IgD-negative memory B cell (primary cell): Measurements from ENCODE around the gene NUDT14. TPM values are rescaled to one million over a fixed set of nuclear protein-coding genes. Genes with fewer than 3 reads are reported as not detected.

Source experiments
- H3K27ac Mint-ChIP-seq, 3 donors: one replicate each; pipeline ENCODE4 v1.8.0; 2020 to 2022; ENCODE audit warnings: mild to moderate bottlenecking in 3 of 3, mixed read lengths in 3 of 3, moderate library complexity in 1 of 3
- H3K27me3 Mint-ChIP-seq: one replicate; pipeline ENCODE4 v1.8.0; 2021; ENCODE audit warnings: mixed read lengths
- H3K36me3 Mint-ChIP-seq: one replicate; pipeline ENCODE4 v1.8.0; 2020; ENCODE audit warnings: mild to moderate bottlenecking, mixed read lengths
- H3K4me1 Mint-ChIP-seq, 3 donors: one replicate each; pipeline ENCODE4 v1.8.0; 2020 to 2022; ENCODE audit warnings: mixed read lengths in 3 of 3, mild to moderate bottlenecking in 1 of 3
- H3K4me3 Mint-ChIP-seq, 4 donors: one replicate each; pipeline ENCODE4 v1.8.0; 2020 to 2022; ENCODE audit warnings: mild to moderate bottlenecking in 4 of 4, mixed read lengths in 4 of 4, moderate library complexity in 3 of 4
- H3K9me3 Mint-ChIP-seq, 3 donors: one replicate each; pipeline ENCODE4 v1.8.0; 2020 to 2021; ENCODE audit warnings: mixed read lengths in 3 of 3, mild to moderate bottlenecking in 1 of 3
- polyA plus RNA-seq: library from polyadenylated mRNA; unstranded; fragments of 300-500 nt; fragmentation: Illumina TruSeq; gene quantifications from one replicate; pipeline ENCODE4 v1.2.3, GENCODE V29; 2021

NUDT14 gene
- polyA plus RNA-seq, 1 donor from 2014 or later, result 12.7 TPM

- H3K27ac Mint-ChIP-seq, result no peak overlapping the region
- H3K27me3 Mint-ChIP-seq, result peaks cover 5% of the 10 kb centered on the region
- H3K36me3 Mint-ChIP-seq, result no peaks in the 10 kb centered on the region
- peak overlapping the region in 3 of 4 donors; percentile 34 to 83 (median 51) for H3K4me3 Mint-ChIP-seq
- no peaks in the 10 kb centered on the region for H3K9me3 Mint-ChIP-seq
- peaks cover 0 to 11% (median 9%) of the 10 kb centered on the region in 3 donors for H3K4me1 Mint-ChIP-seq
Observed at GRCh38 chr14:105179191-105179590, 1.9 kb downstream of the NUDT14 start.

DNA sequence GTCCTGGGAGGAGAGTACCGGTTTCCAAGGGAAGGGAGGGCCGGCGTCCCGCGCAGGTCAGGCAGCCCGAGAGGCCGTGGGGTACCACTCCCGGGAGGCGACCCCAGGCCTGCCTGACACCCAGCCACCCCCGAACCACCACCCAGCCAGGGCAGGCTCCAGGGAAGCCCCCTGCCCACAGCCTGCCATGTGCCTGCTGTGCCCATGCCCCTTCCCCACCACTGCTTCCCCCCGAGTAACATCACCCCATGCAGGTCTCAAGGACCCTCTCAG is 2.3 kb downstream of the NUDT14 start:
- Mint-ChIP-seq H3K27ac (peak overlapping the region in 1 of 3 donors; percentile 56), H3K9me3 (no peaks in the 10 kb centered on the region), H3K4me3 (peak overlapping the region in 1 of 4 donors; percentile 55), H3K27me3 (peaks cover 5% of the 10 kb centered on the region), H3K36me3 (no peaks in the 10 kb centered on the region), H3K4me1 (peaks cover 0 to 11% (median 10%) of the 10 kb centered on the region in 3 donors)

- peaks cover 5% of the 10 kb centered on the region for H3K27me3 Mint-ChIP-seq
- no peaks in the 10 kb centered on the region for H3K36me3 Mint-ChIP-seq
- peaks cover 0 to 11% (median 10%) of the 10 kb centered on the region in 3 donors for H3K4me1 Mint-ChIP-seq
- H3K27ac Mint-ChIP-seq, result peak overlapping the region in 2 of 3 donors; percentile 31 to 56
- H3K4me3 Mint-ChIP-seq, result peak overlapping the region in 3 of 4 donors; percentile 45 to 72 (median 55)
- no peaks in the 10 kb centered on the region for H3K9me3 Mint-ChIP-seq
Observed at GRCh38 chr14:105178069-105178867, 2.8 kb downstream of the NUDT14 start.

DNA sequence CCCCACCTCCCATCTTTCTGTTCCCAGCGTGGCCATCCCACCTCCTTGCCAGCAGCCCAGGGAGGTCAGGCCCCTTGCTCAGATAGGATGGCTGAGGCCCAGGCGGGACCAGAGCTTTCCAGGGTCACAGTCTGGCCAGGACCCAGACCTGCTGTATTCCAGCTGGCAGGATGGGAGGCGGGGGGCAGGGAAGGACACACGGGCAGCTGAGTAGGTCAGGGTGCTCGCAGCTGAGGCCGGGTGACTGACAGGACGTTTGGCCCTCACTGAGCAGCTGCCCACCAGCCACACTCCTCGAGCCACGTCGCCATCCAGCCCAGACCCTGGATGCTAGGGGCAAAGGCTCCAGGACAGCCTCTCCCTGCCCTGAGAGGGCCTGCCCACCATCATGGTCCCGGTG is 4.0 kb downstream of the NUDT14 start:
- Mint-ChIP-seq H3K27me3 (peaks cover under 1% of the 10 kb centered on the region), H3K36me3 (no peaks in the 10 kb centered on the region), H3K27ac (no peak overlapping the region), H3K4me3 (no peak overlapping the region), H3K9me3 (no peaks in the 10 kb centered on the region), H3K4me1 (peaks cover 0 to 11% (median 10%) of the 10 kb centered on the region in 3 donors)

- Mint-ChIP-seq H3K9me3 (no peaks in the 10 kb centered on the region), H3K4me3 (no peak overlapping the region), H3K27me3 (peaks cover 3% of the 10 kb centered on the region), H3K27ac (no peak overlapping the region), H3K36me3 (no peaks in the 10 kb centered on the region), H3K4me1 (peaks cover 0 to 14% (median 13%) of the 10 kb centered on the region in 3 donors)
Observed at GRCh38 chr14:105176513-105176912, 4.6 kb downstream of the NUDT14 start.

DNA sequence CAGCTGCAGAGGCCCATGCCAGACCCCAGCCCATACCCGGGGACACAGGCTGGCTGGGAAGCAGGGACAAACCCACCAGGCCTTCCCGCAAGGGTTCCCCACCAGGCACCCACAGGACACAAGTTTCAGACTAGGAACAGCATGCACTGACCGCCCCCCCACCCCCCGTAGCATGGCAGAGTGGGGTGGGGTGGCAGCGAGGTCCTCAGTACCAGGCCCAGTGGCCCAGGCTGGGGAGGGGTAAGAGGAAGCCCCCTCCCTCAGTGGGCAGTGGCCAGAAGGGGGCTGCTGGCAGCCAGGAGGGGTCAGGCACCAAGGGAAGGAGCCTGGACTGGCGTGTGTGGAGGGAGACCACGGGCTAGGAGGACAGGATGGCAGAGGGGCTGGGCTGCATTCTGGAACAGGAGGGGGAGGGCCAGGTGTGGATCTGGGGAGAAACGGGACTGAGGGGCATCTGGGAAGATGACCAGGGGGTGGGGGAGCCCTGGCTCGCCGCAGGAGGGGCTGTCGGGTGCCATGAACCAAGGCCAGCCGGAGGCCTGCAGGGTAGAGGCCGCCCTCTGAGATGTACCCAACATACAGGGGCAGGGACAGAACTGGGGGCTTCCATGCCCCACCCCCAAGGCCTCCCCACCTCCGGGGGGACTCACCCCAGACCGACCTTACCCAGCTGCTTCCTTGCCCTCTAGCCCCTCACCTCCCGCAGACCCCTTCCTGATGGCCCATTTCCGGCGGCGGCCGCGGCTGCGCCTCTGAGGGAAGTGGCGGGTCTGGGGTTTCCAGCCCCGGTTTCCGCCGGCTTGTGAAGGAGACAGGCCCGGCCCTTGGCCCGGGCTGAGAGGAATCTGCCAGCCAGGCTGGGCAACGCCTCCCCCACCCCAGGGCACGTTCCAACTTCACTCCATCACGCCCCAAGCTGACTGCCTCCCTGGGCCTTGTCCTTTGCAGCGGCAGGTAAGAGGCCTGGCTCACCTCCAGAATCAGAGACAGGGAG is 6.9 kb downstream of the NUDT14 start:
- Mint-ChIP-seq H3K27ac (peak overlapping the region in 1 of 3 donors; percentile 5), H3K9me3 (no peaks in the 10 kb centered on the region), H3K4me1 (peaks cover 0 to 11% (median 9%) of the 10 kb centered on the region in 3 donors), H3K36me3 (no peaks in the 10 kb centered on the region), H3K4me3 (peak overlapping the region in 3 of 4 donors; percentile 37 to 61 (median 54)), H3K27me3 (peaks cover 12% of the 10 kb centered on the region)

DNA sequence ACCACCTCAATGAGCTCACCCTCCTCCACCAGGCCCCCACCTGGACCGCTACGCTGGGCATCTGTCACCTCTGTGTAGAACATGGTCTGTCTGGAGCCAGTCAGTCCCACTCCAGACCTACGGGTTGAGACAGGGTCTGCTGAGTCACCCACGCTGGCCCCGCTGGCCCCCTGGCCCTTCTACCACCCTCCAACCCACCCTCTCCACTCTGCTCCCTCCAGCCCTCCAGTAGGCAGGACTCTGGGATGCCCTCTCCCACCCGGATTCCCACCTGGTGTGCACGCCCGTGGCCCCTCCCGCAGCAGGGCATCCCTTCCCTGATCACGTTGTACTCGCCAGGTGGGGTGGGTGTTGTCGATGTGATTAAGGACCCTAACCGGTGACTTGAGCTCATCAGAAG is 8.0 kb downstream of the NUDT14 start:
- Mint-ChIP-seq H3K4me3 (peak overlapping the region in 1 of 4 donors; percentile 63), H3K9me3 (no peaks in the 10 kb centered on the region), H3K4me1 (peaks cover 0 to 11% (median 9%) of the 10 kb centered on the region in 3 donors), H3K27ac (peak overlapping the region in 1 of 3 donors; percentile 90), H3K36me3 (no peaks in the 10 kb centered on the region), H3K27me3 (peaks cover 13% of the 10 kb centered on the region)

- Mint-ChIP-seq H3K36me3 (no peaks in the 10 kb centered on the region), H3K27ac (peak overlapping the region in 1 of 3 donors; percentile 67), H3K27me3 (peaks cover 13% of the 10 kb centered on the region), H3K4me3 (no peak overlapping the region), H3K4me1 (peaks cover 0 to 11% (median 9%) of the 10 kb centered on the region in 3 donors), H3K9me3 (no peaks in the 10 kb centered on the region)
Observed at GRCh38 chr14:105172476-105172875, 8.6 kb downstream of the NUDT14 start.

DNA sequence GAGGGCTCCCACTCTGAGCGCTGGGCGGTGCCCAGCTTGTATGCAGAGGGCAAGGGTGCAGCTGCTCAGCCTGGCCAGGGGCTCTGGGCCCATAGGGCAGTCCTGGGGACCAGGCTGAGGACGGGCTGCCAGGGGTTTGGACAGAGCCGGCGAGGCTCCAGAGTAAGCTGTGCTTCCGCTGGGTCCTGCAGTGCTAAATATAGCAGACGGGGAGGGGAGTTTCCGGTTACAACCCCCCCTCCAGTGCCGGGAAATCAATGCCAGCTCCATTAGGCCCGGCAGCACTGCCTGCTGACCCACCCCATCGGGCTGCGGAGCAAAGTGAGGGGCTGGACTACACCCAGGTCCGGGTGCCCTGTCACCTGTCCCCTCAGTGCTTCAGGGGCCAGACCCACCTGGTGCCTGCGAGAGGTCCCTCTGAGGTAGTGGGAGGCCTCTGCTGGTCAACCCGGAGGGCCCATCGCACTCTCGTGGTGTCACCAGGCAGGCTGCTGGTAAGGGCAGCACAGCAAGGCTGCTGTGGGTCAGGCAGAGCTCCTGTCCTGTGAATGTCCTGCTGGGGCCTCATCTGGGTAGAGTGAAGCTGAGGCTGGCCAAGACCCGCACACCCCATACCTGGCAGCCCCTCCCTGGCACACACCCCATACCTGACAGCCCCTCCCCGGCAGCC is 10.0 kb downstream of the NUDT14 start:
- peaks cover 13% of the 10 kb centered on the region for H3K27me3 Mint-ChIP-seq
- H3K27ac Mint-ChIP-seq, result no peak overlapping the region
- peaks cover 0 to 11% (median 9%) of the 10 kb centered on the region in 3 donors for H3K4me1 Mint-ChIP-seq
- peak overlapping the region in 1 of 4 donors; percentile 27 for H3K4me3 Mint-ChIP-seq
- H3K9me3 Mint-ChIP-seq, result no peaks in the 10 kb centered on the region
- no peaks in the 10 kb centered on the region for H3K36me3 Mint-ChIP-seq

- Mint-ChIP-seq H3K27ac (no peak overlapping the region), H3K27me3 (peaks cover 13% of the 10 kb centered on the region), H3K4me1 (peaks cover 0 to 11% (median 11%) of the 10 kb centered on the region in 3 donors), H3K4me3 (peak overlapping the region; percentile 57 to 89 (median 76)), H3K9me3 (no peaks in the 10 kb centered on the region), H3K36me3 (no peaks in the 10 kb centered on the region)
Observed at GRCh38 chr14:105169776-105170655, 11.1 kb downstream of the NUDT14 start.

GRCh38 chr14:105168979-105169507 is 12.1 kb downstream of the NUDT14 start:
- H3K36me3 Mint-ChIP-seq, result no peaks in the 10 kb centered on the region
- H3K4me3 Mint-ChIP-seq, result peak overlapping the region; percentile 52 to 89 (median 54)
- H3K4me1 Mint-ChIP-seq, result peaks cover 0 to 7% (median 7%) of the 10 kb centered on the region in 3 donors
- peaks cover 13% of the 10 kb centered on the region for H3K27me3 Mint-ChIP-seq
- H3K9me3 Mint-ChIP-seq, result no peaks in the 10 kb centered on the region
- H3K27ac Mint-ChIP-seq, result no peak overlapping the region

DNA sequence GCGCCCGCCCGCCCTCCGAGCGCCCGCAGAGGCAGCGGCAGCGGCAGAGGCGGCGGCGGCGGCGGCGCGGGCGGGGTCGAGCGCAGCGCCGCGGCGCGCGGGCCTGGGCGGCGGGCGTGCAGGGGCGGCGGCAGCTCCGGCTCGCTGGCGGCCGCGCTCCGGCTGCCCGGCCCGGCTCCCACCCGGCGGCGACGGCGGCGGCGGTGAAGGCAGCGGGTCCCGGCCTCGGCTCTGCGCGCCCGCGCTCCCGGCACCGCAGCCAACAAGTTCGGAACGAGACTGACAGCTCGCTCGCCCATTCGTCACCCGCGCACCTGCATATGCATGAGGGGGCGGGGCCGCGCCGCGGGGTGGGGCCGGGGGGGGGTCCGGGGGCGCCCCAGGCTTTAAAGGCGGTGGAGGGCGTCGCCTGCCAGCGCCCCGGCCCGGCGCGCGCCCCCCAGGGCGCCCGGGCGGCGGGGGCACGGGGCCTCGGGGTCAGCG is 12.6 kb downstream of the NUDT14 start, which contains the start of gene JAG2:
JAG2 (minus strand) TSS at position 281 of the 483 bp plus-strand sequence. CDS start 356 bp downstream, outside the sequence.
- peaks cover 13% of the 10 kb centered on the region for H3K27me3 Mint-ChIP-seq

DNA sequence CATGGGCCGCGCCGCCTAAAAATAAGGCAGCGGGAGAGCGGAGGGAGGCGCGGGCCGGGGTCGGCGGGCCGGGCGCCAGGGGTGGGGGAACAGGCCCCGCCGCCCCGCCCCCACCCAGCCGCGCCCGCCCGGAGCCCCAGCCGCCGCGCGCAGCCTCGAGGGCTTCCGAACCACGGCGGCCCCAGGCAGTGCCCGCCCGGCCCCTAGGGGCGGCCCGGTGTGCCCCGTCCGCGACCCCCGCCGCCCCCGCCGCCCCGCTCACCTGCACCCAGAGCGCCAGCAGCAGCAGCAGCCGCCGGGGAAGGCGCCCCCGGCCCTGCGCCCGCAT is 13.1 kb downstream of the NUDT14 start:
- Mint-ChIP-seq H3K4me1 (peaks cover 0 to 7% (median 7%) of the 10 kb centered on the region in 3 donors), H3K9me3 (no peaks in the 10 kb centered on the region), H3K36me3 (no peaks in the 10 kb centered on the region), H3K27ac (no peak overlapping the region), H3K4me3 (peak overlapping the region in 2 of 4 donors; percentile 70 to 77), H3K27me3 (peaks cover 13% of the 10 kb centered on the region)

More for the DNA sequence above, 12.6 kb downstream of the NUDT14 start, which contains the start of gene JAG2:
- no peaks in the 10 kb centered on the region for H3K36me3 Mint-ChIP-seq
- no peaks in the 10 kb centered on the region for H3K9me3 Mint-ChIP-seq
- peaks cover 0 to 7% (median 7%) of the 10 kb centered on the region in 3 donors for H3K4me1 Mint-ChIP-seq
- peak within 1 kb of the TSS; percentile 57 to 89 (median 79) for H3K4me3 Mint-ChIP-seq
- no peak within 1 kb of the TSS for H3K27ac Mint-ChIP-seq
